ENCODE data around the gene IMMP1L. TPM values are rescaled to one million over a fixed set of nuclear protein-coding genes. Genes with fewer than 3 reads are reported as not detected.

IMMP1L gene
- total RNA-seq, 1 experiment from 2014 or later = 31.4 TPM

- BruUV-seq (replicated peaks) = no TSS peak
- Histone ChIP-seq H3K36me3 (ENCODE audit: low read depth, low read length) (no peaks in the 10 kb centered on the region), H3K27ac (ENCODE audit: low read length) (no peak overlapping the region), H3K79me2 (ENCODE audit: low read length) (no peaks in the 10 kb centered on the region), H3K9ac (ENCODE audit: low read length) (no peak overlapping the region), H3K9me2 (replicated peaks; ENCODE audit: low read length) (no peaks in the 10 kb centered on the region), H3K4me1 (ENCODE audit: insufficient read depth, low read length) (no peaks in the 10 kb centered on the region), H3K4me3 (ENCODE audit: low read length) (no peak overlapping the region), H2AFZ (ENCODE audit: low read length) (no peak overlapping the region), H3K27me3 (ENCODE audit: low read length) (no peaks in the 10 kb centered on the region), H3K9me3 (ENCODE audit: low read length) (no peaks in the 10 kb centered on the region), H3K4me2 (ENCODE audit: low read length) (no peak overlapping the region), H3F3A (ENCODE audit: low read length, unreplicated experiment) (no peaks in the 10 kb centered on the region), H4K20me1 (ENCODE audit: low read length) (no peaks in the 10 kb centered on the region)
- TF ChIP-seq EZH2phosphoT487 (IDR thresholded peaks at IDR 0.05; ENCODE audit: borderline replicate concordance, low read length) (no peak), EZH2 (IDR thresholded peaks at IDR 0.05; ENCODE audit: low read length, unreplicated experiment) (no peak)
- TF ChIP-seq, protein P1, sequence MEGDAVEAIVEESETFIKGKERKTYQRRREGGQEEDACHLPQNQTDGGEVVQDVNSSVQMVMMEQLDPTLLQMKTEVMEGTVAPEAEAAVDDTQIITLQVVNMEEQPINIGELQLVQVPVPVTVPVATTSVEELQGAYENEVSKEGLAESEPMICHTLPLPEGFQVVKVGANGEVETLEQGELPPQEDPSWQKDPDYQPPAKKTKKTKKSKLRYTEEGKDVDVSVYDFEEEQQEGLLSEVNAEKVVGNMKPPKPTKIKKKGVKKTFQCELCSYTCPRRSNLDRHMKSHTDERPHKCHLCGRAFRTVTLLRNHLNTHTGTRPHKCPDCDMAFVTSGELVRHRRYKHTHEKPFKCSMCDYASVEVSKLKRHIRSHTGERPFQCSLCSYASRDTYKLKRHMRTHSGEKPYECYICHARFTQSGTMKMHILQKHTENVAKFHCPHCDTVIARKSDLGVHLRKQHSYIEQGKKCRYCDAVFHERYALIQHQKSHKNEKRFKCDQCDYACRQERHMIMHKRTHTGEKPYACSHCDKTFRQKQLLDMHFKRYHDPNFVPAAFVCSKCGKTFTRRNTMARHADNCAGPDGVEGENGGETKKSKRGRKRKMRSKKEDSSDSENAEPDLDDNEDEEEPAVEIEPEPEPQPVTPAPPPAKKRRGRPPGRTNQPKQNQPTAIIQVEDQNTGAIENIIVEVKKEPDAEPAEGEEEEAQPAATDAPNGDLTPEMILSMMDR (conservative IDR thresholded peaks at IDR 0.05; ENCODE audit: low read depth, low read length) = no peak
- ATAC-seq (no peak), DNase-seq (no peak)
- CTCF ChIA-PET = no interaction called here
- POLR2A ChIA-PET (ENCODE audit: unreplicated experiment) = no interaction called here
- intact Hi-C loops (cut with micrococcal nuclease) = no loop called here
Observed at GRCh38 chr11:31383116-31383515, 126.3 kb downstream of the IMMP1L start.

Other genes with a start within 250 kb of the IMMP1L start
- 0.75 TPM in 1 of 2 replicates, not detected in the other for gene DCDC1, start 139.9 kb downstream of the IMMP1L start, total RNA-seq (2014; rRNA removed)
- 5.6 and 9.3 TPM in 2 replicates for gene DNAJC24, start 139.8 kb downstream of the IMMP1L start, total RNA-seq (2014; rRNA removed)
- gene ELP4, start 145 bp upstream of the IMMP1L start, total RNA-seq (2014; rRNA removed) = 19.4 and 19.9 TPM in 2 replicates